GM18498 (cell line): ENCODE measurements around the gene UQCC5.

Experiments used
- ATAC-seq: cut with Tn5 transposase; IDR thresholded peaks from one replicate; pipeline ENCODE4 v1.9.1; 2021; ENCODE audit warnings: mild to moderate bottlenecking, moderate library complexity; ENCODE audit not compliant: unreplicated experiment

UQCC5 gene

GRCh38 chr3:52503788-52504424 is 32.5 kb upstream of the UQCC5 start:
- no peak for ATAC-seq

DNA sequence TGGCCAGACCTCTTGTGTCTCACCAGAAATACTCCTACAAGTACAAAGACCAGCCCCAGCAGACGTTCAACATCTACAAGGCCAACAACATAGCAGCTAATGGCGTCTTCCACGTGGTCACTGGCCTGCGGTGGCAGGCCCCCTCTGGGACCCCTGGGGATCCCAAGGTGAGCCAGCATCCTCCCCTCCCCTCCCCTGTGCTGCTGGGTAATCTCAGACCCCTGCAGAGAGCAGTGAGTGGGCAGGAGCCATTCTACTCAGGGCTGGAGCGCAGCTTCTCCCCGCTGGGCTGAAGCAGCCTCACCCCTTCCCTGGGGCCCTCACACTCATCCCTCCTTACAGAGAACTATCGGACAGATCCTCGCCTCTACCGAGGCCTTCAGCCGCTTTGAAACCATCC is 31.4 kb upstream of the UQCC5 start:
- no peak for ATAC-seq

DNA sequence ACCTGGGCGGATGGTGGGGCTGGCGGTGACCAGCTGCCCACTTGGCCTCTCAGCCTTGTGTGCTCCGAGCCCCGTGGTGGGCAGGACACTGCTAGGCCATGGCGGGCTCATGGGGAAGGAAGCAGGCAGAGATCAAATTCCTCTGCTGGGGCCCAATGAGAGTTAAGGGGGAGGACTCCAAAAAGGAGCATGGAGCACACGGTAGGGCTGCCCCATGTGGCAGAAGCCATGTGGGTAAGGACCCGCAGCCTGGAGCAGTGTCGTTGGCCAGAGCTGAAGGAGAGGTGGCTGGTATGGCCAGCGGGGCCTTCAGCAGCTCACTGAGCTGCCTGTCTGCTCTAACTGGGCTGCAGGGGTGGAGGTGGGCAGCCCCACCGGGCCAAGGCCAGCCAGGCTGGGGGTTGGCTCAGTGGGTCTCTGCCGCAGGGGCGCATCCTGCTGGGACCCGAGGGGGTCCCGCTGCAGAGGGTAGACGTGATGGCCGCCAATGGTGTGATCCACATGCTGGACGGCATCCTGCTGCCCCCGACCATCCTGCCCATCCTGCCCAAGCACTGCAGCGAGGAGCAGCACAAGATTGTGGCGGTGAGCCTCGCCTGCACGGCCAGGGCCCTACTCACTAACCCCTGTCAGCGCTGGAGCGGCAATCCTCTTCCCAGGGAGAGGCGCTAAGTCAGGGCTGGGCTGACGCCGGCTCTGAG is 30.0 kb upstream of the UQCC5 start:
- ATAC-seq = no peak

GRCh38 chr3:52507359-52507758 is 29.0 kb upstream of the UQCC5 start:
- no peak for ATAC-seq

DNA sequence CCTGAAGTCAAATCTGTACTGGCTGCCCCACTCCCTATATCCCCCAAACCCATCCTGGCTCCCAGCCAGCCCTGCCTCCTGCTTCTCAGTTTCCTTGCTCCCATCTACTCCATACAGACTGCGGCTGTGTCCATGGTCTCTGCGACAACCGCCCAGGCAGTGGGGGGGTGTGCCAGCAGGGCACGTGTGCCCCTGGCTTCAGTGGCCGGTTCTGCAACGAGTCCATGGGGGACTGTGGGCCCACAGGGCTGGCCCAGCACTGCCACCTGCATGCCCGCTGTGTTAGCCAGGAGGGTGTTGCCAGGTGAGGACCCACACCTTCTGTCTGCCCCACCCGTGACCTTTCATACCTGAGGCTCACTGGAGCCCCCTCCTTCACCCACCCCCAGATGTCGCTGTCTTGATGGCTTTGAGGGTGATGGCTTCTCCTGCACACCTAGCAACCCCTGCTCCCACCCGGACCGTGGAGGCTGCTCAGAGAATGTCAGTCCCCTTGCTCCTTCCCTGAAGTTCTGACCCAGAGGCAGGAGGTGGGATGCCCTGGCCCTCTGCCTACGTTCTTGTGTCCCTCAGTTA is 26.6 kb upstream of the UQCC5 start:
- no peak for ATAC-seq

DNA sequence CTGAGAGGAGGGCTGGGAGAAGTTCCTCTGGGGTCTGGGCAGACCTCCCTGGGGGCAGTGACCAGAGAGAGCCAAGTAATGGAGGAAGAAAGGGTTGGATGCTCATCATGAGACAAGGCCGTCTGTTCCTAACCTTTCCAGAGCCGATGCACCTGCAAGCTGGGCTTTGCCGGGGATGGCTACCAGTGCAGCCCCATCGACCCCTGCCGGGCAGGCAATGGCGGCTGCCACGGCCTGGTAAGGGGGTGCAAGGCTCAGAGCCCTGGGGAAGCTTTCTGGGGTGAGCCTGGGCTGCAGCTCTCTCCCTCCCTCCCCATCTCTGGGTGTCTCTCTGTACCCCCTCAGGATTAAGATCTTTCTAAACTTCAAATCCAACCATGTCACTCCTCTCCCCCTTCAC is 24.9 kb upstream of the UQCC5 start:
- ATAC-seq = no peak

DNA sequence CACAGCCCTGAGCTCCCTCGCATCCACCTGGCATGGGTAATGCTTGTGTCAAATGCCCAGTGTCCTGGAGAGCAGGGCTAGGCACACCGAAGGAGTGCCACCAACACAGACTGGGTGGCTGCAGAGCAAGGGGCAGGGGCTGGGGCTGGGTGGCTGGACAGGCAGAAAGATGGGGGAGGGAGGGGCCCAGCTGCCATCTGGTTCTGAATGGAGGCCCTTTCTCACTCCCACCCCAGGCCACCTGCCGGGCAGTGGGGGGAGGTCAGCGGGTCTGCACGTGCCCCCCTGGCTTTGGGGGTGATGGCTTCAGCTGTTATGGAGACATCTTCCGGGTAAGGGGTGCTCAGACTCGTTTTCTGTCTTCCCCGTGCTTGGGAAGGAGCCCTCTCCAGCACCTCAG is 24.3 kb upstream of the UQCC5 start:
- no peak for ATAC-seq

DNA sequence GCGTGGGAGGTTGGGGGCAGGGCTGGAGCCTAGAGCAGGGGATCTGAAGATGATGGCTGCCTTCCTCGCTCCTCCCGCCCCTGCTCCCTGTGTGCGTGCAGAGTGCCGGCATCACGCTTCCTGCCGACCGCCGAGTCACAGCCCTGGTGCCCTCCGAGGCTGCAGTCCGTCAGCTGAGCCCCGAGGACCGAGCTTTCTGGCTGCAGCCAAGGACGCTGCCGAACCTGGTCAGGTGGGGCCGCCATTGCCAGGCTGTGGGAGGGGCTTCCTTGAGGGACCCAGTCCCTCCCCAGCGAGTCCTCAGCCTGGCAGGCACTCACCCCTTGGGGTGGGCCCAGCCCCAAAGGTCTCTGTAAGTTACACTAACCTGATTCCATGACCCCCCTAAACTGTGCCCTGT is 23.7 kb upstream of the UQCC5 start:
- ATAC-seq = no peak

DNA sequence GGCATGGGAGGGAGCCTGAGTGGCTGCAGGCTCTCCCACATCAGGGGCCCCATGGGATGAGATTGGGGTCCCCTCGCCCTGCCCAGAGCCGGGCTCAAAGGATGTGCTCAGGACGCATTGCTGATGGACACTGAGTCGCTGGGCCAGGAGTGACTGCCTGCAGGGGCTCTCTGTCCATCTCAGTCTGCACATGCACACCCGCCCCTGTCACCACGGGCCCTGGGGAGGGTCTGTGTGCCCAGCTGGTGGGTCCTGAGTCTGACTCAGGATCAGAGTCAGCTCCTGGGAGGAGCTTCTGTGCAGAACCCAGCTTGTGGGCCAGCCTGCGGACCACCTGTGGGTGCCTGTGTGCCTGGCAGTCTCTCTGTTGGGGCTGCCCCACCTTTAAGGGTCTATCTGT is 23.1 kb upstream of the UQCC5 start:
- ATAC-seq = no peak

- ATAC-seq = no peak
Measured at GRCh38 chr3:52514576-52514975, 21.8 kb upstream of the UQCC5 start.

GRCh38 chr3:52515192-52515591 is 21.2 kb upstream of the UQCC5 start:
- ATAC-seq = no peak

DNA sequence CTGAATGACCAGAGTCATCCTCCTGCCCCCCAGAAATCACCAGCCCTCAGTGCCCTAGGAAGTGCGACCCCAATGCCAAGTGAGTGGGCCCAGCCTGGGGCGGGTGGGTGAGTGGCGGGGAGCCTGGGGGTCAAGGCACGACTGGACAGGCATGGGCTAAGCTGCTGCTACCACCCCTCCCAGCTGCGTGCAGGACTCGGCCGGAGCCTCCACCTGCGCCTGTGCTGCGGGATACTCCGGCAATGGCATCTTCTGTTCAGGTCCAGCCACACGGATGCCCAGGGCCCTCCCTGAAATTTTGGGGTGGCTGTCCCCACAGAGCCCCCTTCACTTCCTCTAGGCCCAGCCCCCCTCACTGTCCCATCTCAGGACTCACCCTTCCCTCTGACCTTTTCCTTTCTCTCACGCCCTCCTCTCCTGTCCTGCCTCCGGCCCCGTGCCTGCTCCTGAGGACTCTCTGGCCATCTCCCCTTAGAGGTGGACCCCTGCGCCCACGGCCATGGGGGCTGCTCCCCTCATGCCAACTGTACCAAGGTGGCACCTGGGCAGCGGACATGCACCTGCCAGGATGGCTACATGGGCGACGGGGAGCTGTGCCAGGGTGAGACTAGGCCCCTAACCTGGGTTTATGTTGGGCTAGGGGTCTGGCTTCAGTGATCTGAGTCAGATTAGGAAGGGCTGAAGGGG is 19.8 kb upstream of the UQCC5 start:
- no peak for ATAC-seq

GRCh38 chr3:52517796-52518722 is 18.3 kb upstream of the UQCC5 start:
- no peak for ATAC-seq

DNA sequence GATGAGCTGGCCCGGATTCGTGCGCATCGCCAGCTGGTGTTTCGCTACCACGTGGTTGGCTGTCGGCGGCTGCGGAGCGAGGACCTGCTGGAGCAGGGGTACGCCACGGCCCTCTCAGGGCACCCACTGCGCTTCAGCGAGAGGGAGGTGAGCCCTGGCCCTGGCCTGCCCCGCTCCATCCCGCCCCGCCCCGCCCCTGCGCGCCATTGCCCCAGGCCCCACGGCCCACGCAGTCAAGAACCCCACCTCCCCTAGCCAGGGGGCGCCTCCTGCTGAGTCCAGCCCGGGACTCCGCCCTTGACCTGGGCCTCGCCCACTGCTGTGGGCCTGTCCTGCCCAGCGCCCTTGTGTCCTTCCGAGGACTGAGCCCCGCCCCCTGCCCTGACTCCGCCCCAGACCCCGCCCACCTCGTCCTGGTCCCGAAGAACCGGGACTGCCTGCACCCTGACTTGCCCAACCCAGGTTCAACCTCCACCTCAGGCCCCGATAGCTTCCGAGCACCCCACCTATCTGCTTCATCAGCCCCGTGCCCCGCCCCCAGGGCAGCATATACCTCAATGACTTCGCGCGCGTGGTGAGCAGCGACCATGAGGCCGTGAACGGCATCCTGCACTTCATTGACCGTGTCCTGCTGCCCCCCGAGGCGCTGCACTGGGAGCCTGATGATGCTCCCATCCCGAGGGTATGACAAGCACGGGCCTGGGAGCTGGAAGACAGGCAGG is 17.5 kb upstream of the UQCC5 start:
- no peak for ATAC-seq

DNA sequence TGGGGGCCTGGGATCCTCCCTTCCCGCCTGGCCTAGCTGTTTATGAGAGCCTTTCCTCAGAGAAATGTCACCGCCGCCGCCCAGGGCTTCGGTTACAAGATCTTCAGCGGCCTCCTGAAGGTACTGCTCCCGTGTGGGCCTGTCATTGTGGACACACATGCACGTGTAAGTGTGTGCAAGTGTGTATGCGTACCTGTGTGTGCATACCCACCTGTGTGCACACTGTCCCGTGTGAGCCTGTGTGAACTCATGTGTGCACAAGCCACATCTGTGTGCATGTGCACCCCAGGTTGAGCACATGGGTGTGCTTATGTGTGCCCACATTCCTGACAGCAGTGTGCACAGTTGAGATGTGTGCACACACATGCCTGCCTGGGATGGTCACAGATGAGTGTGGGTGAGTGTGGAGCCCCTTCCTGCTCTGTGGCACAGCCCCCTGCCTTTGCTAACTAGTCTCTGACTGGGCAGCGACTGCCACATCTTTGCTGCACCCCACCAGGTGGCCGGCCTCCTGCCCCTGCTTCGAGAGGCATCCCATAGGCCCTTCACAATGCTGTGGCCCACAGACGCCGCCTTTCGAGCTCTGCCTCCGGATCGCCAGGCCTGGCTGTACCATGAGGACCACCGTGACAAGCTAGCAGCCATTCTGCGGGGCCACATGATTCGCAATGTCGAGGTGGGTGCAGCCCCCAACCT is 16.8 kb upstream of the UQCC5 start:
- no peak for ATAC-seq

DNA sequence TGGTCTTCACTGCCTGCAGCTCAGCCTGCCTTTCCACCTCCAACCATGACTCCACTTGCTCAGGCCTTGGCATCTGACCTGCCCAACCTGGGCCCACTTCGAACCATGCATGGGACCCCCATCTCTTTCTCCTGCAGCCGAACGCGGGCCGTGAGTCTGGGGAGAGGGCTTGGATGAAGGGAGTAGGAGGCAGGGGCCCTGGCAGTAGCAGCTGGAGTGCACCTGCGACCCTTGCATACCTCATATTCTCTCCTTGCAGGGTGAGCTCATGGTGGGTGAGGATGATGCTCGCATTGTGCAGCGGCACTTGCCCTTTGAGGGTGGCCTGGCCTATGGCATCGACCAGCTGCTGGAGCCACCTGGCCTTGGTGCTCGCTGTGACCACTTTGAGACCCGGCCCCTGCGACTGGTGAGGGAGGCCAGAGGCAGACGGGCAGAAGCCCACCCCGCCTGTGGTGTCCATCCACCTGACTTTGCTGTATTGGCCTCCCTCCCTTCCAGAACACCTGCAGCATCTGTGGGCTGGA is 16.2 kb upstream of the UQCC5 start:
- ATAC-seq = no peak

DNA sequence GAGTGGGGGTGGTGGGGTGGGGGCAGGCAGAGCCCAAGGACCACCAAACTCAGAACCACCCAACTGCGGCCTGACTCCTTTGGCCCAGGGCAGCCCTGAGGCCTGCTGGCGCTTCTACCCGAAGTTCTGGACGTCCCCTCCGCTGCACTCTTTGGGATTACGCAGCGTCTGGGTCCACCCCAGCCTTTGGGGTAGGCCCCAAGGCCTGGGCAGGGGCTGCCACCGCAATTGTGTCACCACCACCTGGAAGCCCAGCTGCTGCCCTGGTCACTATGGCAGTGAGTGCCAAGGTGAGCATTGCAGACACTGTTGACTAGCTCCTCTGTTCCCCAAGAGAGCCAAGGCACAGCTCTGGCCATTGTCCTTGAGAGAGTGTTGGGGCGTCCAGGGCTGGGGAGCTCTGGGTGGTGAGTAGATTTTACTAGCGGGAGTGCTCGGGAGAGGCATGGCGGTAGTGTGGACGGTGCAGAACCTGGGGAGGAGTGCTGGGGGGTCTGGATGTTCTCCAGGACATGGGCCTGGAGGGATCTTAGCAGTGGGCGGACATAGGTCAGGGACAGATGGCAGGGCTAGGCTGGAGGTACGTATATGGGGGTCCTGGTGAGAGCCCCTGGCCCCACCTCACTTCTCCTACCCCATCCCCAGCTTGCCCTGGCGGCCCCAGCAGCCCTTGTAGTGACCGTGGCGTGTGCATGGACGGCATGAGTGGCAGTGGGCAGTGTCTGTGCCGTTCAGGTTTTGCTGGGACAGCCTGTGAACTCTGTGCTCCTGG is 15.5 kb upstream of the UQCC5 start:
- no peak for ATAC-seq

DNA sequence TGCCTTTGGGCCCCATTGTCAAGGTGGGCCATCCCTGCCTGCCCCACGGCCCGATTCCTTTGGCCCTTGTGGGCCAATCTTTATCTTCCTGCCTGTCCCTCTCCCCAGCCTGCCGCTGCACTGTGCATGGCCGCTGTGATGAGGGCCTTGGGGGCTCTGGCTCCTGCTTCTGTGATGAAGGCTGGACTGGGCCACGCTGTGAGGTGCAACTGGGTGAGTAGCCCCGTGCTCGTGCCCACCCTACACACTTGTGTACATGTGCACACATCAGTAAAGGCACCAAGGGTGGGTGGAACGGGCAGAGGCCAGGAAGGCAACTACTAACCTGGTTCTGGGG is 14.9 kb upstream of the UQCC5 start:
- ATAC-seq = no peak
